ENCODE data around the gene CABP1. TPM values are rescaled to one million over a fixed set of nuclear protein-coding genes. Genes with fewer than 3 reads are reported as not detected.
A peak's percentile ranks its signal among the peaks of the same experiment; 100 is the strongest.

The CABP1 gene
- total and polyA plus RNA-seq, 9 donors, result 0.33 to 2.6 (median 0.82) TPM; not detected in 1

DNA sequence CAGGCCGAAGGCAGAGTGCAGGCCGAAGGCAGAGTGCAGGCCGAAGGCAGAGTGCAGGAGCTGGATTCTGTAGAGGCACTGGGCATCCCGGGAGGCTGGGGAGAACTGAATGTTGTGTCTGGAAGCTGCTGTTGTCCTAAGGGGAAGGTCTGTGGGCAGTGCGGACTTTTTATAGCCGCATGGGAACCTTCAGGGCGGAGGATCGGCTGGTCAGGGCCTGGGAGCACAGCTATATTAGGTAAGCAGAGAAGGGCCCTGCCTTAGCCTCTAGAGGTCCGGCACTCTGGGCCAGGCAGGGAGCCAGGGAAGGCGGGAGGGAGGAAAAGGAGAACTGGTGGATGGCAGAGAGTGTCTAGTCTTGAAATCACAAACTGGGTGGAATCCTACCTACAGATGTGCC lies 14.2 kb downstream of the CABP1 start:
- DNase-seq, result peak in 3 of 5 donors; percentile 32 to 66 (median 37)
- Histone ChIP-seq H3K9me3 (no peaks in the 10 kb centered on the region), H3K4me3 (no peak overlapping the region), H3K36me3 (no peaks in the 10 kb centered on the region), H3K27ac (no peak overlapping the region), H3K4me1 (ENCODE audit: insufficient read depth) (no peaks in the 10 kb centered on the region), H3K27me3 (no peaks in the 10 kb centered on the region)
- intact Hi-C loops (cut with DNase I), result no loop called here
- WGBS, 3 donors, result 43 to 60% (median 44%) methylated on average over 10 of the region's 10 CpGs
- TF ChIP-seq EP300 (IDR thresholded peaks at IDR 0.05) (no peak), POLR2A (IDR thresholded peaks at IDR 0.05) (no peak)
- TF ChIP-seq, protein P1, sequence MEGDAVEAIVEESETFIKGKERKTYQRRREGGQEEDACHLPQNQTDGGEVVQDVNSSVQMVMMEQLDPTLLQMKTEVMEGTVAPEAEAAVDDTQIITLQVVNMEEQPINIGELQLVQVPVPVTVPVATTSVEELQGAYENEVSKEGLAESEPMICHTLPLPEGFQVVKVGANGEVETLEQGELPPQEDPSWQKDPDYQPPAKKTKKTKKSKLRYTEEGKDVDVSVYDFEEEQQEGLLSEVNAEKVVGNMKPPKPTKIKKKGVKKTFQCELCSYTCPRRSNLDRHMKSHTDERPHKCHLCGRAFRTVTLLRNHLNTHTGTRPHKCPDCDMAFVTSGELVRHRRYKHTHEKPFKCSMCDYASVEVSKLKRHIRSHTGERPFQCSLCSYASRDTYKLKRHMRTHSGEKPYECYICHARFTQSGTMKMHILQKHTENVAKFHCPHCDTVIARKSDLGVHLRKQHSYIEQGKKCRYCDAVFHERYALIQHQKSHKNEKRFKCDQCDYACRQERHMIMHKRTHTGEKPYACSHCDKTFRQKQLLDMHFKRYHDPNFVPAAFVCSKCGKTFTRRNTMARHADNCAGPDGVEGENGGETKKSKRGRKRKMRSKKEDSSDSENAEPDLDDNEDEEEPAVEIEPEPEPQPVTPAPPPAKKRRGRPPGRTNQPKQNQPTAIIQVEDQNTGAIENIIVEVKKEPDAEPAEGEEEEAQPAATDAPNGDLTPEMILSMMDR (IDR thresholded peaks at IDR 0.05), result no peak

DNA sequence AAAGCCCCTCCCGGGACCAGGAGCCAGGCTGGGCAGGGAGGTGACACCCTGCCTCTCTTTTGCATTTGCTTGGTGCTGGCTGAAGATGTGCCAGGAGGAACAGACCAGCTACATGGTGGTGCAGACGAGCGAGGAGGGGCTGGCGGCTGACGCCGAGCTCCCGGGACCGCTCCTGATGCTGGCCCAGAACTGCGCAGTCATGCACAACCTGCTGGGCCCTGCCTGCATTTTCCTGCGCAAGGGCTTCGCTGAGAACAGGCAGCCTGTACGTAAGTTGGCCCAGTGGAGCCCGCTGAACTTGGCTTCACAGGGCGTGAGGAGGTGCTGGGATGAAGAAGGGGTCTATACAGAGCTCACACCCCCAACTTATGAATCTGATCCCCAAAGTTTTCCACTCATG lies 15.6 kb downstream of the CABP1 start:
- Histone ChIP-seq H3K36me3 (no peaks in the 10 kb centered on the region), H3K4me1 (ENCODE audit: insufficient read depth) (no peaks in the 10 kb centered on the region), H3K27ac (no peak overlapping the region), H3K4me3 (no peak overlapping the region), H3K27me3 (no peaks in the 10 kb centered on the region), H3K9me3 (no peaks in the 10 kb centered on the region)
- DNase-seq, result no peak
- intact Hi-C loops (cut with DNase I), result no loop called here
- WGBS, 3 donors, result 88 to 93% (median 92%) methylated on average over 14 of the region's 14 CpGs
- TF ChIP-seq EP300 (IDR thresholded peaks at IDR 0.05) (no peak), POLR2A (IDR thresholded peaks at IDR 0.05) (no peak)
- TF ChIP-seq, protein P1 (IDR thresholded peaks at IDR 0.05), result no peak

DNA sequence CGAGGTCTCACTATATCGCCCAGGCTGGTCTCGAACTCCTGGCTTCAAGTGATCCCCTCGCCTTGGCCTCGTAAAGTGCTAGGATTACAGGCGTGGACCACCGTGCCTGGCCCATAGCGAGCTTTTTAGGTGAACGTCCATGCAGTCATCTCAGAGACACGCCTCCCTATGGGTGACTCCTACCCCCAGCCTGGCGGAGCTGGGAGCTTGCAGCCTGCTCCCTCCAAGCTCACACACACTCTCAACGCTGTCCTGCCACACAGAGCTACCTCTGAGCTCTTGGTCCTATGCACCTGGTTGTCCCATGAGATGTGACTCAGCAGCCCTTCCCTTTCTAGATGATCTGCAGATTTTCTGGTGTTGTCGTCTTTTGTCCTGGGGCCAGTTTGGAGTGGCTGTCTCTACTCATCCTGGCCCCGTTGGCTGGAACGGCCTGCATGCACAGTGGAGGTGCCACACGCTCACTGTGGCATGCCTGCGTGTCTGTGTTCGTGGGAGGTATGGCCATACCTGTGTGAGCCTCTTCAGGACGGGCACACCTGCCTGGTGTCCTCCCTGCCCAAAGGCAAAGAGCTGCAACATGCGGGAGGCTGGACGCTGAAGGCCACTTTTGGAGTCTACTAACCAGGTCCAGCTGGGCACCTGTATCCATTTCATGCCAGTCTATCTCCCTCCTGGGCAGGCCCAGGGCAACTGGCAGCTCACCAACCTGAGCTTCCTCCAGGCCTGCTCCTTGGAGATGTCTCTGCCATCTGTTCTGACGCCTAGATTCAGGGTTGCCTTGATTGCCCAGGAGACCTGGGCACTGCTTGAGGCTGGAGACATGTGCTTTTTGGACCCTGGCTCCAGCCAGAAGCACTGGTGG lies 18.1 kb downstream of the CABP1 start:
- Histone ChIP-seq H3K4me1 (ENCODE audit: insufficient read depth) (no peaks in the 10 kb centered on the region), H3K27me3 (no peaks in the 10 kb centered on the region), H3K27ac (no peak overlapping the region), H3K36me3 (no peaks in the 10 kb centered on the region), H3K9me3 (no peaks in the 10 kb centered on the region), H3K4me3 (no peak overlapping the region)
- TF ChIP-seq, protein P1 (IDR thresholded peaks at IDR 0.05), result no peak
- no peak for DNase-seq
- 81 to 84% (median 82%) methylated on average over 22 of the region's 22 CpGs for WGBS, 3 donors
- intact Hi-C loops (cut with DNase I), result no loop called here

DNA sequence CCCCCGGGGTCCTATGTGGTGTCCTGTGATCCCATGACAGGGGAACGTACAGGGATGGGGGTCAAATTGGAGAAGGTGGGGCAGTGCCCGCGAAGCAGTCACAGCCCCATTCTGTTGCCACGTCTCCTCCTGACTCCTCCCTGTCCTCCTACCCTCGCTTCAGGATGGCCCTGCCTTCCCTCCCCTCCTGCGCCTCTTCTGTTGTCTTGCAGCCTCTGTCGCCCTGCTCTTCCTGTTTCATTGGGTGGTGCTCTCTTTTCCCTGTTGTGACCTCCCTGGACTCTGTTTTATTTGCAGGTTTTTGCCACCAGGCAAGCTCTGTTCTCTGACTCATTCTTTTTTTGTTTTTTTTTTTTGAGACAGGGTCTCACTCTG lies 18.7 kb downstream of the CABP1 start:
- H3K4me3 ChIP-seq, result no peak overlapping the region
- no peaks in the 10 kb centered on the region for H3K4me1 ChIP-seq (ENCODE audit: insufficient read depth)
- no peaks in the 10 kb centered on the region for H3K36me3 ChIP-seq
- H3K9me3 ChIP-seq, result no peaks in the 10 kb centered on the region
- TF ChIP-seq, protein P1 (IDR thresholded peaks at IDR 0.05), result no peak
- no peak for TF ChIP-seq EP300 (IDR thresholded peaks at IDR 0.05)
- TF ChIP-seq POLR2A (IDR thresholded peaks at IDR 0.05), result no peak
- intact Hi-C loops (cut with DNase I), result no loop called here
- DNase-seq, result no peak
- H3K27me3 ChIP-seq, result no peaks in the 10 kb centered on the region
- no peak overlapping the region for H3K27ac ChIP-seq
- WGBS, 3 donors, result 64 to 71% (median 67%) methylated on average over 8 of the region's 8 CpGs
